Liver (tissue), 9 donors: ENCODE measurements around the gene TMEM87B. TPM values are rescaled to one million over a fixed set of nuclear protein-coding genes. Genes with fewer than 3 reads are reported as not detected.

Experiments used
- DNase-seq: peaks from one replicate; pipeline ENCODE4 v3.0.0-alpha.2; 2017; ENCODE audit warnings: low spot score
- H3K27ac ChIP-seq, 2 donors: one replicate each; pipeline ENCODE4 v1.7.0; 2013; ENCODE audit warnings: inconsistent platforms in 2 of 2, low read length in 2 of 2, control low read depth in 1 of 2, low read depth in 1 of 2, mild to moderate bottlenecking in 1 of 2
- H3K27me3 ChIP-seq, 4 donors: one replicate each; pipeline versions ENCODE4 v1.6.1 to v1.7.0; 2013; ENCODE audit warnings: low read length in 3 of 4, inconsistent platforms in 1 of 4, mild to moderate bottlenecking in 1 of 4, moderate library complexity in 1 of 4; ENCODE audit not compliant: control insufficient read depth in 4 of 4, insufficient read depth in 4 of 4
- H3K36me3 ChIP-seq, 4 donors: one replicate each; pipeline versions ENCODE4 v1.6.1 to v1.7.0; 2013; ENCODE audit warnings: low read length in 3 of 4, mild to moderate bottlenecking in 3 of 4, low read depth in 1 of 4, moderate library complexity in 1 of 4; ENCODE audit not compliant: control insufficient read depth in 4 of 4, insufficient read depth in 3 of 4
- H3K4me1 ChIP-seq, 4 donors: one replicate each; pipeline versions ENCODE4 v1.6.1 to v1.7.0; 2013; ENCODE audit warnings: low read length in 3 of 4, mild to moderate bottlenecking in 3 of 4, moderate library complexity in 1 of 4; ENCODE audit not compliant: control insufficient read depth in 4 of 4, insufficient read depth in 4 of 4
- H3K4me3 ChIP-seq, 3 donors: one replicate each; pipeline versions ENCODE4 v1.6.1 to v1.7.0; 2013; ENCODE audit warnings: low read length in 3 of 3, control low read depth in 1 of 3, low read depth in 1 of 3, mild to moderate bottlenecking in 1 of 3
- H3K9ac ChIP-seq, 2 donors: one replicate each; pipeline ENCODE4 v1.7.0; 2013; ENCODE audit warnings: low read length in 2 of 2, mild to moderate bottlenecking in 2 of 2, moderate library complexity in 2 of 2, control low read depth in 1 of 2, low read depth in 1 of 2
- H3K9me3 ChIP-seq, 4 donors: one replicate each; pipeline versions ENCODE4 v1.6.1 to v1.7.0; 2013; ENCODE audit warnings: low read length in 3 of 4; ENCODE audit not compliant: control insufficient read depth in 4 of 4
- ATF3 ChIP-seq: IDR thresholded peaks from 2 replicates; pipeline ENCODE4 v1.6.1; 2016; ENCODE audit warnings: antibody characterized with exemption
- CTCF ChIP-seq: fragments of 150-350 bp; IDR thresholded peaks from 2 replicates; pipeline ENCODE4 v1.5.1; 2017; ENCODE audit warnings: improper control_type of control experiment, low read depth, low read length; ENCODE audit not compliant: missing input control
- EGR1 ChIP-seq, 2 donors: IDR thresholded peaks; 2 replicates each; pipeline ENCODE4 v1.6.1; 2016 to 2018; ENCODE audit warnings: antibody characterized with exemption in 2 of 2, low read depth in 2 of 2
- FOXA1 ChIP-seq: IDR thresholded peaks from 2 replicates; pipeline ENCODE4 v1.6.1; 2016; ENCODE audit warnings: antibody characterized with exemption
- GABPA ChIP-seq, 2 donors: IDR thresholded peaks in 1 of 2; conservative IDR thresholded peaks in 1 of 2; 2 replicates each; pipeline ENCODE4 v1.6.1; 2016; ENCODE audit warnings: antibody characterized with exemption in 2 of 2, mild to moderate bottlenecking in 1 of 2, moderate library complexity in 1 of 2
- HNF4G ChIP-seq: IDR thresholded peaks from 2 replicates; pipeline ENCODE4 v1.6.1; 2016; ENCODE audit warnings: antibody characterized with exemption
- MAX ChIP-seq: IDR thresholded peaks from 2 replicates; pipeline ENCODE4 v1.6.1; 2016; ENCODE audit warnings: antibody characterized with exemption
- NR2F2 ChIP-seq: IDR thresholded peaks from 2 replicates; pipeline ENCODE4 v1.6.1; 2016; ENCODE audit warnings: antibody characterized with exemption
- RAD21 ChIP-seq, 2 donors: IDR thresholded peaks; 2 replicates each; pipeline ENCODE4 v1.6.1; 2016; ENCODE audit warnings: antibody characterized with exemption in 2 of 2, mild to moderate bottlenecking in 2 of 2
- REST ChIP-seq: IDR thresholded peaks from 2 replicates; pipeline ENCODE4 v1.6.1; 2016; ENCODE audit warnings: antibody characterized with exemption, mild to moderate bottlenecking
- RXRA ChIP-seq, 2 donors: IDR thresholded peaks; 2 replicates each; pipeline ENCODE4 v1.6.1; 2017 to 2018; ENCODE audit warnings: antibody characterized with exemption in 2 of 2, mild to moderate bottlenecking in 1 of 2
- SP1 ChIP-seq: IDR thresholded peaks from 2 replicates; pipeline ENCODE4 v1.6.1; 2018; ENCODE audit warnings: antibody characterized with exemption, mild to moderate bottlenecking
- TAF1 ChIP-seq: conservative IDR thresholded peaks from 2 replicates; pipeline ENCODE4 v1.6.1; 2016; ENCODE audit warnings: antibody characterized with exemption, mild to moderate bottlenecking
- YY1 ChIP-seq: IDR thresholded peaks from 2 replicates; pipeline ENCODE4 v1.6.1; 2016; ENCODE audit warnings: antibody characterized with exemption, mild to moderate bottlenecking
- ZBTB33 ChIP-seq: IDR thresholded peaks from 2 replicates; pipeline ENCODE4 v1.6.1; 2016; ENCODE audit warnings: antibody characterized with exemption
- WGBS: extraction: QIAGEN DNeasy Blood & Tissue Kit; methylation state at CpG from one replicate; pipeline ENCODE4 v1.1.7; 2013; 5-methylcytosine and 5-hydroxymethylcytosine counted together
- polyA plus RNA-seq, 2 donors: library from polyadenylated mRNA; stranded (reverse) in 1 of 2; unstranded in 1 of 2; fragments of 200-250 nt in 1 of 2; fragments of >200 nt in 1 of 2; fragmentation: Nextera tagmentation in 1 of 2; extraction: Ambion mirVana in 1 of 2; gene quantifications; one replicate each; pipeline versions ENCODE4 v1.2.1 to v1.2.3, GENCODE V29; 2013 to 2015
- total RNA-seq, 2 donors: library from RNA; depleted of rRNA; stranded (reverse); fragments of >200 nt; gene quantifications; one replicate each; pipeline ENCODE4 v1.2.3, GENCODE V29; 2014
- donor health status: healthy.
- donor health status: healthy.
- donor health status: healthy.
- donor health status: healthy.
- donor health status: healthy.

Gene TMEM87B
- total and polyA plus RNA-seq, 4 donors: 3.6 to 10.1 (median 6.0) TPM

- H3K4me3 ChIP-seq: no peak overlapping the region
- no peaks in the 10 kb centered on the region for H3K27me3 ChIP-seq
- WGBS: 40% methylated on average over 12 of the region's 12 CpGs
- TF ChIP-seq GABPA (IDR thresholded peaks at IDR 0.05 in 1 of 2, conservative IDR thresholded peaks at IDR 0.05 in 1 of 2): no peak
- TF ChIP-seq FOXA1: no peak
- peak in 1 of 2 donors; percentile 20 for TF ChIP-seq RXRA (IDR thresholded peaks at IDR 0.05)
- TF ChIP-seq SP1: no peak
- TF ChIP-seq YY1: no peak
- TF ChIP-seq CTCF: no peak
- TF ChIP-seq MAX: no peak
- no peak for TF ChIP-seq ATF3
- TF ChIP-seq EGR1 (IDR thresholded peaks at IDR 0.05; ENCODE audit: low read depth in 2 of 2): no peak
- TF ChIP-seq TAF1: no peak
- no peak for TF ChIP-seq REST
- TF ChIP-seq RAD21 (IDR thresholded peaks at IDR 0.05): no peak
- TF ChIP-seq NR2F2: peak; percentile 87
- TF ChIP-seq ZBTB33: no peak
- no peak for TF ChIP-seq HNF4G
- peaks cover 0 to 7% (median 0%) of the 10 kb centered on the region in 4 donors for H3K4me1 ChIP-seq
- H3K36me3 ChIP-seq: peaks cover 0 to 3% (median 0%) of the 10 kb centered on the region in 4 donors
- peak overlapping the region in 1 of 2 donors; percentile 19 for H3K27ac ChIP-seq
- DNase-seq: no peak
- no peak overlapping the region for H3K9ac ChIP-seq
- H3K9me3 ChIP-seq: no peaks in the 10 kb centered on the region
These were observed 23.4 kb upstream of the TMEM87B start for GRCh38 chr2:112031473-112032223.
